Measurements from ENCODE around the gene GPR155. TPM values are rescaled to one million over a fixed set of nuclear protein-coding genes. Genes with fewer than 3 reads are reported as not detected.

The GPR155 gene
- total and polyA plus RNA-seq, 2 of the 4 experiments (the other 2 are of a cell fraction) = 2.3 to 3.4 TPM

- Histone ChIP-seq H3K4ac (ENCODE audit: low read depth, low read length) (no peak overlapping the region), H2AFZ (replicated peaks; ENCODE audit: low read length, poor library complexity) (no peak overlapping the region), H3K27ac (ENCODE audit: insufficient read depth, low read length) (no peak overlapping the region), H3K79me1 (ENCODE audit: low read depth in 1 of 2, low read length in 2 of 2) (no peaks in the 10 kb centered on the region), H2BK120ac (ENCODE audit: low read depth, low read length) (no peak overlapping the region), H3K27me3 (ENCODE audit: control insufficient read depth, insufficient read depth, low read length) (no peaks in the 10 kb centered on the region), H2BK5ac (ENCODE audit: low read depth, low read length, poor library complexity, severe bottlenecking) (no peak overlapping the region), H4K91ac (ENCODE audit: insufficient read depth, low read depth, low read length) (no peak overlapping the region), H4K5ac (ENCODE audit: low read depth, low read length) (no peak overlapping the region), H2BK15ac (ENCODE audit: low read depth, low read length) (no peak overlapping the region), H4K8ac (ENCODE audit: low read depth in 2 of 2, low read length in 2 of 2) (no peak overlapping the region), H3K23ac (ENCODE audit: low read depth, low read length) (no peak overlapping the region), H2AK9ac (replicated peaks; ENCODE audit: low read depth, low read length, poor library complexity) (no peak overlapping the region), H3K4me3 (ENCODE audit: insufficient read depth, low read depth, low read length) (no peak overlapping the region), H2AK5ac (ENCODE audit: low read depth, low read length) (no peak overlapping the region), H3K14ac (replicated peaks; ENCODE audit: low read depth, low read length) (no peak overlapping the region), H2BK20ac (ENCODE audit: low read depth, low read length) (no peak overlapping the region), H3K56ac (ENCODE audit: extremely low read depth, insufficient read depth, low read length) (no peak overlapping the region), H3K4me2 (ENCODE audit: low read depth, low read length) (no peak overlapping the region), H3K9me3 (ENCODE audit: control insufficient read depth, insufficient read depth, low read length) (no peaks in the 10 kb centered on the region), H3K9me1 (ENCODE audit: insufficient read depth, low read length) (no peaks in the 10 kb centered on the region), H3K18ac (ENCODE audit: low read depth, low read length) (no peak overlapping the region), H4K20me1 (ENCODE audit: insufficient read depth, low read length) (no peaks in the 10 kb centered on the region), H3K9ac (ENCODE audit: low read depth, low read length) (no peak overlapping the region), H3K36me3 (ENCODE audit: control insufficient read depth, insufficient read depth, low read length) (no peaks in the 10 kb centered on the region), H3K4me1 (ENCODE audit: control insufficient read depth, insufficient read depth, low read length) (no peaks in the 10 kb centered on the region)
- ATAC-seq (ENCODE audit: low read depth) (no peak), DNase-seq (no peak)
- no TSS peak for BruUV-seq (replicated peaks)
- ChIA-PET CTCF (interaction anchor here (0.7 kb wide), 1 partner anchor 35 kb away, joined by 3 read pairs; no protein-coding TSS in a partner anchor), POLR2A (ENCODE audit: unreplicated experiment) (no interaction called here)
- in situ Hi-C loops (cut with MboI; ENCODE audit: low sequenced_read_pairs) = no loop called here
- intact Hi-C loops (cut with micrococcal nuclease) = loop anchor here (5.0 kb wide), 1 partner anchor 1291 kb away; no protein-coding TSS in a partner anchor
- TF ChIP-seq BHLHE40 (IDR thresholded peaks at IDR 0.05; ENCODE audit: low read depth, low read length) (no peak), FOS (IDR thresholded peaks at IDR 0.05; ENCODE audit: low read depth, low read length) (no peak), MAZ (IDR thresholded peaks at IDR 0.05; ENCODE audit: borderline replicate concordance, low read depth, low read length) (no peak), NFE2L2 (IDR thresholded peaks at IDR 0.05; ENCODE audit: low read depth, low read length) (no peak), MAFK (IDR thresholded peaks at IDR 0.05; ENCODE audit: low read depth, low read length) (no peak), RCOR1 (IDR thresholded peaks at IDR 0.05; ENCODE audit: insufficient replicate concordance, low read length) (no peak), POLR2A (IDR thresholded peaks at IDR 0.05; ENCODE audit: low read depth, low read length) (no peak), CHD1 (IDR thresholded peaks at IDR 0.05; ENCODE audit: low read depth, low read length) (no peak)
- TF ChIP-seq, protein P1, sequence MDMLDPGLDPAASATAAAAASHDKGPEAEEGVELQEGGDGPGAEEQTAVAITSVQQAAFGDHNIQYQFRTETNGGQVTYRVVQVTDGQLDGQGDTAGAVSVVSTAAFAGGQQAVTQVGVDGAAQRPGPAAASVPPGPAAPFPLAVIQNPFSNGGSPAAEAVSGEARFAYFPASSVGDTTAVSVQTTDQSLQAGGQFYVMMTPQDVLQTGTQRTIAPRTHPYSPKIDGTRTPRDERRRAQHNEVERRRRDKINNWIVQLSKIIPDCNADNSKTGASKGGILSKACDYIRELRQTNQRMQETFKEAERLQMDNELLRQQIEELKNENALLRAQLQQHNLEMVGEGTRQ (IDR thresholded peaks at IDR 0.05; ENCODE audit: low read depth, low read length) = no peak
- TF ChIP-seq, protein P2, sequence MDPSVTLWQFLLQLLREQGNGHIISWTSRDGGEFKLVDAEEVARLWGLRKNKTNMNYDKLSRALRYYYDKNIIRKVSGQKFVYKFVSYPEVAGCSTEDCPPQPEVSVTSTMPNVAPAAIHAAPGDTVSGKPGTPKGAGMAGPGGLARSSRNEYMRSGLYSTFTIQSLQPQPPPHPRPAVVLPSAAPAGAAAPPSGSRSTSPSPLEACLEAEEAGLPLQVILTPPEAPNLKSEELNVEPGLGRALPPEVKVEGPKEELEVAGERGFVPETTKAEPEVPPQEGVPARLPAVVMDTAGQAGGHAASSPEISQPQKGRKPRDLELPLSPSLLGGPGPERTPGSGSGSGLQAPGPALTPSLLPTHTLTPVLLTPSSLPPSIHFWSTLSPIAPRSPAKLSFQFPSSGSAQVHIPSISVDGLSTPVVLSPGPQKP (IDR thresholded peaks at IDR 0.05; ENCODE audit: borderline replicate concordance, low read depth, low read length) = no peak
- dilution Hi-C loops (cut with HindIII; ENCODE audit: low sequenced_read_pairs, unreplicated experiment) = no loop called here
These were observed 83.2 kb downstream of the GPR155 start for GRCh38 chr2:174403628-174404027.

Data from IMR-90 (cell line).